Tongue (tissue), 3 donors: Measurements from ENCODE around the gene IRAK1. TPM values are rescaled to one million over a fixed set of nuclear protein-coding genes. Genes with fewer than 3 reads are reported as not detected.

Source experiments
- DNase-seq: peaks from one replicate; pipeline ENCODE4 v3.0.0-alpha.2; 2015
- small RNA-seq: library from RNA; depleted of rRNA; stranded (forward); fragments of <200 nt; gene quantifications from one replicate; pipeline ENCODE3, GENCODE V24; 2014; ENCODE audit warnings: low replicate concordance
- total RNA-seq: library from RNA; depleted of rRNA; stranded (reverse); fragments of >200 nt; gene quantifications from one replicate; pipeline ENCODE4 v1.2.3, GENCODE V29; 2014

IRAK1 gene
- total RNA-seq, 1 donor from 2014 or later, result 20.4 TPM

GRCh38 chrX:153971124-153971449 lies 48.6 kb downstream of the IRAK1 start:
- peak; percentile 91 for DNase-seq

GRCh38 chrX:153970357-153971123 lies 49.2 kb downstream of the IRAK1 start:
- DNase-seq, result peak; percentile 82

GRCh38 chrX:153969904-153970356 lies 49.8 kb downstream of the IRAK1 start:
- no peak for DNase-seq

- DNase-seq, result no peak
Measured at GRCh38 chrX:153969125-153969903, 50.4 kb downstream of the IRAK1 start.

GRCh38 chrX:153968754-153969124 lies 51.0 kb downstream of the IRAK1 start:
- DNase-seq, result peak; percentile 70

- DNase-seq, result no peak
Measured at GRCh38 chrX:153968255-153968654, 51.4 kb downstream of the IRAK1 start.

- DNase-seq, result no peak
Measured at GRCh38 chrX:153967536-153968224, 52.0 kb downstream of the IRAK1 start.

- DNase-seq, result no peak
Measured at GRCh38 chrX:153966841-153967535, 52.7 kb downstream of the IRAK1 start.

GRCh38 chrX:153966283-153966688 lies 53.4 kb downstream of the IRAK1 start:
- DNase-seq, result no peak

GRCh38 chrX:153965406-153965805 lies 54.3 kb downstream of the IRAK1 start:
- no peak for DNase-seq

- DNase-seq, result no peak
Measured at GRCh38 chrX:153964105-153964504, 55.6 kb downstream of the IRAK1 start.

- no peak for DNase-seq
Measured at GRCh38 chrX:153963546-153963945, 56.2 kb downstream of the IRAK1 start.

- DNase-seq, result no peak
Measured at GRCh38 chrX:153961292-153961691, 58.4 kb downstream of the IRAK1 start.

- no peak for DNase-seq
Measured at GRCh38 chrX:153960786-153961185, 58.9 kb downstream of the IRAK1 start.

Small RNA genes within 50 kb of the gene (small RNA-seq; reads per million reads assigned to genes)
- not detected for gene MIR3202-1

Other genes starting within 250 kb of the IRAK1 start
- gene SRPK3, start 238.9 kb downstream of the IRAK1 start, total RNA-seq, result 81.4 TPM
- 61.1 TPM for gene IDH3G, start 225.5 kb downstream of the IRAK1 start, total RNA-seq
- 46.4 TPM for gene SSR4, start 225.2 kb downstream of the IRAK1 start, total RNA-seq
- gene PDZD4, start 189.4 kb downstream of the IRAK1 start, total RNA-seq, result 4.1 TPM
- 17.5 TPM for gene L1CAM, start 133.7 kb downstream of the IRAK1 start, total RNA-seq
- gene AVPR2, start 115.2 kb downstream of the IRAK1 start, total RNA-seq, result 1.7 TPM
- gene ARHGAP4, start 93.6 kb downstream of the IRAK1 start, total RNA-seq, result 19.6 TPM
- 47.8 TPM for gene NAA10, start 84.9 kb downstream of the IRAK1 start, total RNA-seq
- gene RENBP, start 75.3 kb downstream of the IRAK1 start, total RNA-seq, result 5.2 TPM
- 25.2 TPM for gene HCFC1, start 48.1 kb downstream of the IRAK1 start, total RNA-seq
- gene TMEM187, start 47.1 kb downstream of the IRAK1 start, total RNA-seq, result 9.4 TPM
- gene MECP2, start 77.8 kb upstream of the IRAK1 start, total RNA-seq, result 37.5 TPM
- gene OPN1LW, start 124.3 kb upstream of the IRAK1 start, total RNA-seq, result not detected
- not detected for gene OPN1MW, start 162.7 kb upstream of the IRAK1 start, total RNA-seq
- gene OPN1MW2, start 199.9 kb upstream of the IRAK1 start, total RNA-seq, result not detected
- gene OPN1MW3, start 237.7 kb upstream of the IRAK1 start, total RNA-seq, result not detected